HG02970 (cell line): Measurements from ENCODE around the gene TCERG1L.
"Not testable (repeated sequence)": the region's sequence is repeated elsewhere in the genome, so short reads cannot be mapped to it uniquely, and the experiment has no call there.

ENCODE experiments used
- ATAC-seq: cut with Tn5 transposase; IDR thresholded peaks from one replicate; pipeline ENCODE4 v1.9.1; 2021; ENCODE audit warnings: mild to moderate bottlenecking, moderate library complexity, moderate number of reproducible peaks; ENCODE audit not compliant: unreplicated experiment, low FRiP score

The TCERG1L gene

GRCh38 chr10:131115801-131116200 lies 195.7 kb downstream of the TCERG1L start:
- no peak for ATAC-seq

- ATAC-seq = no peak
Measured at GRCh38 chr10:131115321-131115720, 196.2 kb downstream of the TCERG1L start.

GRCh38 chr10:131114846-131115245 lies 196.7 kb downstream of the TCERG1L start:
- ATAC-seq = no peak

GRCh38 chr10:131113709-131114291 lies 197.7 kb downstream of the TCERG1L start:
- no peak for ATAC-seq

GRCh38 chr10:131113165-131113564 lies 198.4 kb downstream of the TCERG1L start:
- no peak for ATAC-seq

GRCh38 chr10:131112691-131113090 lies 198.8 kb downstream of the TCERG1L start:
- ATAC-seq = no peak

GRCh38 chr10:131111471-131112080 lies 199.9 kb downstream of the TCERG1L start:
- ATAC-seq = no peak

- ATAC-seq = no peak
Measured at GRCh38 chr10:131111007-131111406, 200.5 kb downstream of the TCERG1L start.

- ATAC-seq = no peak
Measured at GRCh38 chr10:131110241-131110783, 201.2 kb downstream of the TCERG1L start.

- no peak for ATAC-seq
Measured at GRCh38 chr10:131109726-131110125, 201.8 kb downstream of the TCERG1L start.

GRCh38 chr10:131109291-131109690 lies 202.2 kb downstream of the TCERG1L start:
- no peak for ATAC-seq

GRCh38 chr10:131107970-131108369 lies 203.6 kb downstream of the TCERG1L start:
- ATAC-seq = no peak

GRCh38 chr10:131102676-131103075 lies 208.8 kb downstream of the TCERG1L start:
- ATAC-seq = no peak

GRCh38 chr10:131102147-131102546 lies 209.4 kb downstream of the TCERG1L start:
- ATAC-seq = no peak

GRCh38 chr10:131100418-131101410 lies 210.8 kb downstream of the TCERG1L start:
- ATAC-seq = not testable (repeated sequence)

- ATAC-seq = no peak
Measured at GRCh38 chr10:131099028-131099726, 212.3 kb downstream of the TCERG1L start.

GRCh38 chr10:131098416-131098952 lies 213.0 kb downstream of the TCERG1L start:
- ATAC-seq = no peak

- no peak for ATAC-seq
Measured at GRCh38 chr10:131096031-131096430, 215.5 kb downstream of the TCERG1L start.

- no peak for ATAC-seq
Measured at GRCh38 chr10:131095313-131095580, 216.3 kb downstream of the TCERG1L start.
